Measurements from ENCODE around the gene BRD9.
"Not testable (repeated sequence)": the region's sequence is repeated elsewhere in the genome, so short reads cannot be mapped to it uniquely, and the experiment has no call there.

GRCh38 chr5:843371-843770 is 49.2 kb downstream of the BRD9 start:
- not testable (repeated sequence) for TF ChIP-seq CTCF, POLR2A, POLR2AphosphoS5 (IDR thresholded peaks at IDR 0.05)
